ENCODE measurements around the gene PHLDB1. TPM values are rescaled to one million over a fixed set of nuclear protein-coding genes. Genes with fewer than 3 reads are reported as not detected.
"Not testable (repeated sequence)": the region's sequence is repeated elsewhere in the genome, so short reads cannot be mapped to it uniquely, and the experiment has no call there.

PHLDB1 gene
- total RNA-seq, 2 experiments from 2014 or later = 2.0 to 2.4 TPM

DNA sequence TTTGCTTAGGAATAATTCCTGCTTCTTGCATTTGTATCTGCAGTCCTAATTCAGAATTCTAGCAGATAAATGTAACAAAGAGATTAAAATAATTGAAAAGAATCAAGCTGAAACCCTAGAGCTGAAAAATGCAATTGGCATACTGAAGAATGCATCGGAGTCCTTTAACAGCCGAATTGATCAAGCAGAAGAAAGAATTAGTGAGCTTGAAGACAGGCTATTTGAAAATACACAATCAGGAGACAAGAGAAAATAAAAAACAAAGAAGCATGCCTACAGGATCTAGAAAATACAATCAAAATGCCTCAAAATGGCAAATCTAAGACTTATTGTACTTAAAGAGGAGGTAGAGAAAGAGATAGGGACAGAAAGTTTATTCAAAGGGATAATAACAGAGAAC lies 63.8 kb downstream of the PHLDB1 start:
- Mint-ChIP-seq H3K36me3 (no peaks in the 10 kb centered on the region), H3K9me3 (peaks cover 5% of the 10 kb centered on the region), H3K27ac (no peak overlapping the region), H3K27me3 (peaks cover 5% of the 10 kb centered on the region), H3K4me3 (no peak overlapping the region), H3K4me1 (ENCODE audit: low read depth) (peaks cover 3% of the 10 kb centered on the region)
- intact Hi-C loops (cut with micrococcal nuclease) = no loop called here
- DNase-seq = no peak
- ChIA-PET CTCF (interaction anchor here (0.7 to 1.4 kb wide), 2 partner anchors 11 to 34 kb away, joined by 3 to 5 read pairs; no protein-coding TSS in a partner anchor), POLR2A (no interaction called here)

DNA sequence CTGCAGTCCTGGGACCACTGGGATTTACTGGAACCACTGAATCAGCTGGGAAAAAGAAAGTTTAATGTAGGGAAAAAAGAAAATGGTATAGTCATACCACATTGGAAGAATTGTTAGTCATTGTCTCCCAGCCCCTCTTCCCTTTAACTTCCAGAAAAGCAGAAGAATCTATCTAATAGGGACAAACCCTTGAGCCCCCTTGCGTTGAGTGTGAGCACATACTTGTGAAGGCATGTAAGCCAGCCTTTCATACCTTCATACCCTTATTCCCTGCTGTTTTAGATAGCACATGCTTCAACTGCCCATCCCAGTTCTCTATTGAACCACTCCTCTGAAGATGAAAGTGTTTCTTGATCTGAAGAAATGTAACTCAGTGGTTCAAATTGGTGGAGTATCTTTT lies 65.4 kb downstream of the PHLDB1 start:
- Mint-ChIP-seq H3K9me3 (peaks cover 11% of the 10 kb centered on the region), H3K27ac (no peak overlapping the region), H3K27me3 (peaks cover 5% of the 10 kb centered on the region), H3K4me3 (no peak overlapping the region), H3K4me1 (ENCODE audit: low read depth) (no peaks in the 10 kb centered on the region), H3K36me3 (peaks cover 3% of the 10 kb centered on the region)
- no peak for DNase-seq
- ChIA-PET CTCF (interaction anchor here (0.7 to 1.7 kb wide), 2 partner anchors 13 to 153 kb away, joined by 3 to 5 read pairs; no protein-coding TSS in a partner anchor), POLR2A (no interaction called here)
- intact Hi-C loops (cut with micrococcal nuclease) = no loop called here

DNA sequence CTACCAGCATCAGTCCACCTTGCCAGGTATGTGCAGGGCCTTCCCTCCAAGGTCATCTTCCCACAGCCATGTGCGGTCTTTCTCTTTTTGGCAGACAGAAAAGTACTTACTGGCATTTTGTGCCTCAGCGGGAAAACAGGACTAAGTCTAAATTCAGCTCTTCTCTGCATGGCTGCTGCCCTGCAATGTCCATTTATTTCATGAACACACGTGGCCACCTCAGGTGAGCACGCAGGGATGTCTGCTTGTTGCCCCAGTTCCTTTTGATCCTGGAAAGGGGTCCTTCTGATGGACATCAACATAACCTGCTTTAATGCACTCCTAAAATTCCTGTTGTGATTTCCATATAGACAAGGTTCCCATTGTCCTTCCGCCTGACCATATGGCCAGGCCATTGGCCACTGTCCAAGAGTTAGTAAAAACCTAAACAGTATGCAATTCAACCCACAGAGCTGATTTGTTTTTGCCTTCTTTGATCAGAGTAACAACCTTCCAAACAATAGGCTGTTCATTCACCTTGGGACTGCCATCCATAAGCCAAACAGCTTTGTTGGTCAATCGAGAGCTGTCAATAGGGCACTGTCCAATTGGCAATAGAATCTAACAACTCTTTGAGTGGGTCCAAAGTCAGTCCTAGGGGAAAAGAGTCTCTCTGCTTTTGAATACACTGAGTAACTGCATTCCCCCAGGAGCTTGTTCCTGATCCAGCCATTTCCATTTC lies 66.1 kb downstream of the PHLDB1 start:
- intact Hi-C loops (cut with micrococcal nuclease) = no loop called here
- Mint-ChIP-seq H3K36me3 (peaks cover 3% of the 10 kb centered on the region), H3K27me3 (peaks cover 5% of the 10 kb centered on the region), H3K9me3 (peaks cover 11% of the 10 kb centered on the region), H3K4me3 (no peak overlapping the region), H3K27ac (no peak overlapping the region), H3K4me1 (ENCODE audit: low read depth) (no peaks in the 10 kb centered on the region)
- ChIA-PET CTCF (interaction anchor here (0.7 to 1.7 kb wide), 3 partner anchors 14 to 17 kb away, joined by 3 to 9 read pairs (median 5); no protein-coding TSS in a partner anchor), POLR2A (no interaction called here)
- DNase-seq = no peak

- H3K4me3 Mint-ChIP-seq = no peak overlapping the region
- intact Hi-C loops (cut with micrococcal nuclease) = no loop called here
- CTCF ChIA-PET = interaction anchor here (0.6 to 1.7 kb wide), 4 partner anchors 13 to 331 kb away, joined by 3 to 9 read pairs (median 4); no protein-coding TSS in a partner anchor
- no peak overlapping the region for H3K27ac Mint-ChIP-seq
- H3K36me3 Mint-ChIP-seq = peaks cover 3% of the 10 kb centered on the region
- POLR2A ChIA-PET = no interaction called here
- peaks cover 5% of the 10 kb centered on the region for H3K27me3 Mint-ChIP-seq
- no peaks in the 10 kb centered on the region for H3K4me1 Mint-ChIP-seq (ENCODE audit: low read depth)
- no peak for DNase-seq
- H3K9me3 Mint-ChIP-seq = peaks cover 11% of the 10 kb centered on the region
Measured at GRCh38 chr11:118674082-118674435, 66.6 kb downstream of the PHLDB1 start.

GRCh38 chr11:118677977-118678376 lies 70.6 kb downstream of the PHLDB1 start:
- no peaks in the 10 kb centered on the region for H3K27me3 Mint-ChIP-seq
- POLR2A ChIA-PET = no interaction called here

DNA sequence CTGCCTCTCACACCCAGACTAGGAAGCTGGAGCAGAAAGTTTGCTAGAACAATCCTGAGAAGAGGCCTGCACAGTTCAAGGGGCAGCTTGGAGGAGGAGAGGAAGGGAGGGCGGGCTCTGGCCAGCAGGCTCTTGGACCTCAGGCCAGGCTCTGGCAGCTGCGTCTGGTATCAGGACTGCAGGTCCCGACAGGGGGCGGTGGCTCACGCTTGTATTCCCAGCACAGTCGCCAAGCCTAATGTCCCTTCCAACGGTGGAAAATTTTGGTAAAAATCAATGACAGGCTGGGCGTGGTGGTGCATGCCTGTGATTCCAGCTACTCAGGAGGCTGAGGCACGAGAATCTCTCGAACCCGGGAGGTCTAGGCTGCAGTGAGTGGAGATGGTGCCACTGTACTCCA lies 71.5 kb downstream of the PHLDB1 start:
- H3K27ac Mint-ChIP-seq; H3K4me3 Mint-ChIP-seq; H3K4me1 Mint-ChIP-seq (ENCODE audit: low read depth); POLR2A ChIA-PET; intact Hi-C loops (cut with micrococcal nuclease); H3K27me3 Mint-ChIP-seq; DNase-seq; H3K36me3 Mint-ChIP-seq; H3K9me3 Mint-ChIP-seq: not testable (repeated sequence)
- CTCF ChIA-PET = interaction anchor here (2.5 kb wide), 1 partner anchor 11 kb away, joined by 18 read pairs; no protein-coding TSS in a partner anchor

More at GRCh38 chr11:118677977-118678376, 70.6 kb downstream of the PHLDB1 start:
- no peak for DNase-seq
- H3K4me3 Mint-ChIP-seq = no peak overlapping the region
- no peaks in the 10 kb centered on the region for H3K4me1 Mint-ChIP-seq (ENCODE audit: low read depth)
- intact Hi-C loops (cut with micrococcal nuclease) = no loop called here
- H3K27ac Mint-ChIP-seq = no peak overlapping the region
- peaks cover 6% of the 10 kb centered on the region for H3K9me3 Mint-ChIP-seq
- CTCF ChIA-PET = no interaction called here
- H3K36me3 Mint-ChIP-seq = peaks cover 3% of the 10 kb centered on the region

DNA sequence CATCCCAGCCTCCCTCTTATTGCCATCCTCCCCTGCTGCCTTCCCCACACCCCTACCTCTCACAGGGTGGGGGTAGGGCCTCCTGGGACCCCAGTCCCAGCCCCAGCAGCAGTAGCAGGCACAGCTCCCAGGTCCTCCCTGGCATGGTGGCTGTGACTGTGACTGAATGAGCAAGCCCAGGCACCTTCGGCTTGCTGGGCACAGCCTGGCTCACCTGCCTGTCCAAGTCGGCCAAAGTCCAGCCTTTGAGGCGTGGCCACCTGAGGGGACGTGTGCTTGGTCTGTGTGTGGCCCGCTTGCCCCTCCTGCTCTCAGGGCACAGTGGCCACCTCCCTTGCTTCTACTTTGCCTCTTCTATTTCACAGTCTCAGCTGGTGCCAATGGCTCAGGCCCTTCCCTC lies 72.1 kb downstream of the PHLDB1 start, which contains the start of gene TREH:
TREH (minus strand) TSS at position 168 of the 400 bp plus-strand sequence; CDS start at position 145, 23 bp downstream.
- Mint-ChIP-seq H3K4me1 (ENCODE audit: low read depth) (no peaks in the 10 kb centered on the region), H3K4me3 (no peak within 1 kb of the TSS), H3K36me3 (peaks cover 3% of the 10 kb centered on the region), H3K27me3 (no peaks in the 10 kb centered on the region), H3K9me3 (peaks cover 6% of the 10 kb centered on the region), H3K27ac (no peak within 1 kb of the TSS)
- DNase-seq = no peak
- ChIA-PET POLR2A (no interaction called here), CTCF (interaction anchor here (2.5 kb wide), 1 partner anchor 10 kb away, joined by 18 read pairs; no protein-coding TSS in a partner anchor)
- intact Hi-C loops (cut with micrococcal nuclease) = no loop called here

GRCh38 chr11:118682372-118682771 lies 75.0 kb downstream of the PHLDB1 start:
- no peak overlapping the region for H3K4me3 Mint-ChIP-seq
- ChIA-PET POLR2A (no interaction called here), CTCF (no interaction called here)
- no peaks in the 10 kb centered on the region for H3K4me1 Mint-ChIP-seq (ENCODE audit: low read depth)
- intact Hi-C loops (cut with micrococcal nuclease) = no loop called here
- no peak for DNase-seq
- H3K36me3 Mint-ChIP-seq = no peaks in the 10 kb centered on the region
- H3K9me3 Mint-ChIP-seq = no peaks in the 10 kb centered on the region
- H3K27ac Mint-ChIP-seq = no peak overlapping the region
- no peaks in the 10 kb centered on the region for H3K27me3 Mint-ChIP-seq

DNA sequence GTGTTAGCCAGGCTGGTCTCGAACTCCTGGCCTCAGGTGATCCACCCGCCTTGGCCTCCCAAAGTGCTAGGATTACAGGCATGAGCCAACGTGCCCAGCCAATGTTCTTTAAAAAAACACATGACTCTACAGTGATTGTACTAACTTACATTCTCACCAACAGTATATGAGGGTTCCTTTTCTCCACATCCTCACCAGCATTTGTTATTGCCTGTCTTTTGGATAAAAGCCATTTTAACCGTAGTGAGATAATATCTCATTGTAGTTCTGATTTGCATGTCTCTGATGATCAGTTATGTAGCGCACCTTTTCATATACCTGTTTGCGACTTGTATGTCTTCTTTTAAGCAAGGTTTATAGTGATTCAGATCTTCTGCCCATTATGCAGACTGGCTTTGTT lies 75.5 kb downstream of the PHLDB1 start:
- H3K4me3 Mint-ChIP-seq; H3K9me3 Mint-ChIP-seq; DNase-seq; POLR2A ChIA-PET; intact Hi-C loops (cut with micrococcal nuclease); H3K36me3 Mint-ChIP-seq; CTCF ChIA-PET; H3K27me3 Mint-ChIP-seq; H3K4me1 Mint-ChIP-seq (ENCODE audit: low read depth); H3K27ac Mint-ChIP-seq: not testable (repeated sequence)

GRCh38 chr11:118684187-118684586 lies 76.8 kb downstream of the PHLDB1 start:
- peaks cover 2% of the 10 kb centered on the region for H3K27me3 Mint-ChIP-seq
- H3K9me3 Mint-ChIP-seq = no peaks in the 10 kb centered on the region
- no peak for DNase-seq
- CTCF ChIA-PET = interaction anchor here (0.6 to 0.9 kb wide), 2 partner anchors 198 to 245 kb away, joined by 3 read pairs; no protein-coding TSS in a partner anchor
- intact Hi-C loops (cut with micrococcal nuclease) = no loop called here
- H3K36me3 Mint-ChIP-seq = no peaks in the 10 kb centered on the region
- POLR2A ChIA-PET = no interaction called here
- H3K4me3 Mint-ChIP-seq = no peak overlapping the region
- no peak overlapping the region for H3K27ac Mint-ChIP-seq
- peaks cover 5% of the 10 kb centered on the region for H3K4me1 Mint-ChIP-seq (ENCODE audit: low read depth)

DNA sequence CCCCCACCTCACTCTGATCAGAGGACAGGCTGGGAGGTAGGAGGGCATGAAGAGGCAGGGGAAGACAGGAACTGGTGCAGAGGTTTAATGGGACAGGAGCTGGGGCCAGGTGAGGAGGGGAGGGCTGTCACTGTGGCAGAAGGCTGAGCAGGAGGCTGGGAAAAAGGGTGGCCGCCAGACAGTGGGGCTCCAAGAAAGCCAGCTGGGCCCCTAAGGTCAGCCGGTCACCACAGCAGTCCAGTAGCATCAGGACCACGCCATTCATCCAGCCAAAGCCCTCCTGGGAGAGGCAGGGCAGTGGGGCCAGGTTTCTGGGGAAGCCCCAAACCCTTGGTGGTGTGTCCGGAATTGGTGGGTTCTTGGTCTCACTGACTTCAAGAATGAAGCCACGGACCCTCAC lies 80.5 kb downstream of the PHLDB1 start:
- no peaks in the 10 kb centered on the region for H3K36me3 Mint-ChIP-seq
- no peaks in the 10 kb centered on the region for H3K9me3 Mint-ChIP-seq
- no peak overlapping the region for H3K4me3 Mint-ChIP-seq
- CTCF ChIA-PET = interaction anchor here (0.6 to 3.9 kb wide), 3 partner anchors 14 to 273 kb away, joined by 3 to 38 read pairs (median 11); no protein-coding TSS in a partner anchor
- intact Hi-C loops (cut with micrococcal nuclease) = no loop called here
- H3K27me3 Mint-ChIP-seq = peaks cover 2% of the 10 kb centered on the region
- H3K27ac Mint-ChIP-seq = no peak overlapping the region
- H3K4me1 Mint-ChIP-seq (ENCODE audit: low read depth) = peaks cover 32% of the 10 kb centered on the region
- DNase-seq = no peak
- POLR2A ChIA-PET = interaction anchor here (1.2 kb wide), 1 partner anchor 206 kb away, joined by 3 read pairs; no protein-coding TSS in a partner anchor

DNA sequence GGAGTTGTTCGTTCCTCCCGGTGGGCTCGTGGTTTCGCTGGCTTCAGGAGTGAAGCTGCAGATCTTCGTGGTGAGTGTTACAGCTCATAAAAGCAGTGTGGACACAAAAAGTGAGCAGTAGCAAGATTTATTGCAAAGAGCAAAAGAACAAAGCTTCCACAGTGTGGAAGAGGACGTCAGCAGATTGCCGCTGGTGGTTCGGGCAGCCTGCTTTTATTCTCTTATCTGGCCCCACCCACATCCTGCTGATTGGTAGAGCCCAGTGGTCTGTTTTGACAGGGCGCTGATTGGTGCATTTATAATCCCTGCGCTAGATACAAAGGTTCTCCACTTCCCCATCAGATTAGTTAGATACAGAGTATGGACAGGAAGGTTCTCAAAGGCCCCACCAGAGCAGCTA lies 80.9 kb downstream of the PHLDB1 start:
- POLR2A ChIA-PET = interaction anchor here (0.8 to 1.2 kb wide), 2 partner anchors 104 to 206 kb away, joined by 3 read pairs; no protein-coding TSS in a partner anchor
- intact Hi-C loops (cut with micrococcal nuclease); H3K27ac Mint-ChIP-seq; H3K27me3 Mint-ChIP-seq; H3K36me3 Mint-ChIP-seq; H3K4me3 Mint-ChIP-seq; H3K9me3 Mint-ChIP-seq: not testable (repeated sequence)
- peaks cover 32% of the 10 kb centered on the region for H3K4me1 Mint-ChIP-seq (ENCODE audit: low read depth)
- CTCF ChIA-PET = interaction anchor here (2.3 to 3.9 kb wide), 2 partner anchors 241 to 272 kb away, joined by 11 to 38 read pairs; no protein-coding TSS in a partner anchor
- DNase-seq = peak; percentile 49
